Measurements from ENCODE around the gene SCRN2.

GRCh38 chr17:47816947-47817346 is 24.1 kb downstream of the SCRN2 start:
- TF ChIP-seq CTCF (IDR thresholded peaks at IDR 0.05; ENCODE audit: control extremely low read depth in 1 of 3, insufficient read depth in 1 of 3, low read depth in 1 of 3, low read length in 3 of 3) (no peak), YY1 (IDR thresholded peaks at IDR 0.05; ENCODE audit: low read depth, low read length) (no peak), JUND (IDR thresholded peaks at IDR 0.05; ENCODE audit: low read length) (no peak), EZH2 (IDR thresholded peaks at IDR 0.05; ENCODE audit: low read depth, low read length, severe bottlenecking) (no peak), EP300 (IDR thresholded peaks at IDR 0.05; ENCODE audit: borderline replicate concordance in 1 of 2, low read depth in 2 of 2, low read length in 2 of 2) (no peak), E2F6 (IDR thresholded peaks at IDR 0.05) (no peak), HDAC2 (IDR thresholded peaks at IDR 0.05; ENCODE audit: borderline replicate concordance in 1 of 2, low read depth in 2 of 2, low read length in 2 of 2) (no peak), USF2 (IDR thresholded peaks at IDR 0.05; ENCODE audit: low read length) (no peak), EGR1 (IDR thresholded peaks at IDR 0.05; ENCODE audit: borderline replicate concordance, low read depth, low read length) (no peak), FOSL1 (IDR thresholded peaks at IDR 0.05; ENCODE audit: insufficient read depth, low read depth, low read length) (no peak), CREB1 (IDR thresholded peaks at IDR 0.05) (no peak), POLR2A (IDR thresholded peaks at IDR 0.05; ENCODE audit: control extremely low read depth in 1 of 2, low read depth in 2 of 2, low read length in 2 of 2) (no peak)

Measured in H1 (cell line).